Mesodermal cell (in vitro differentiated cells): ENCODE results near the gene AGAP1.

ENCODE experiments used
- H3K27ac ChIP-seq: 2 replicates; pipeline ENCODE4 v1.7.0; 2013; ENCODE audit warnings: mild to moderate bottlenecking, low read depth, low read length, moderate library complexity; ENCODE audit not compliant: severe bottlenecking
- H3K36me3 ChIP-seq: 2 replicates; pipeline ENCODE4 v1.7.1; 2013; ENCODE audit warnings: mild to moderate bottlenecking, low read length, moderate library complexity; ENCODE audit not compliant: control insufficient read depth, insufficient read depth
- H3K4me1 ChIP-seq: one replicate; pipeline ENCODE4 v1.7.1; 2013; ENCODE audit warnings: mild to moderate bottlenecking, low read length; ENCODE audit not compliant: insufficient read depth, control insufficient read depth, poor library complexity, severe bottlenecking
- H3K4me3 ChIP-seq: 2 replicates; pipeline ENCODE4 v1.7.0; 2013; ENCODE audit warnings: low read length, control low read depth, mild to moderate bottlenecking; ENCODE audit not compliant: insufficient read depth, poor library complexity, severe bottlenecking; ENCODE audit errors: extremely low read depth
- H3K9me3 ChIP-seq: 2 replicates; pipeline ENCODE4 v1.7.1; 2013; ENCODE audit warnings: mild to moderate bottlenecking, low read length, moderate library complexity; ENCODE audit not compliant: control insufficient read depth
- WGBS, 2 experiments: methylation state at CpG; one replicate each; pipeline ENCODE4 v1.1.5; 2013; ENCODE audit warnings: missing lambda C conversion rate in 2 of 2; ENCODE audit not compliant: insufficient coverage in 2 of 2; 5-methylcytosine and 5-hydroxymethylcytosine counted together

AGAP1 gene

GRCh38 chr2:235500110-235500760, 6.4 kb downstream of the AGAP1 start:
- Histone ChIP-seq H3K4me1 (peaks cover 83% of the 10 kb centered on the region), H3K4me3 (no peak overlapping the region), H3K36me3 (peaks cover 13% of the 10 kb centered on the region), H3K9me3 (no peaks in the 10 kb centered on the region), H3K27ac (peak overlapping the region; percentile 71)
- WGBS, 2 experiments: 89 to 90% methylated on average over 13 of the region's 13 CpGs

- Histone ChIP-seq H3K4me3 (peak overlapping the region; percentile 17), H3K9me3 (no peaks in the 10 kb centered on the region), H3K27ac (peak overlapping the region; percentile 71), H3K4me1 (peaks cover 82% of the 10 kb centered on the region), H3K36me3 (peaks cover 13% of the 10 kb centered on the region)
- 50 to 79% methylated on average over 9 to 11 of the region's 18 CpGs for WGBS, 2 experiments
Measured at GRCh38 chr2:235500761-235501672, 7.2 kb downstream of the AGAP1 start.

- WGBS, 2 experiments: no CpG with 5 or more reads among the region's 7 CpGs
- H3K9me3 ChIP-seq: no peaks in the 10 kb centered on the region
- peaks cover 13% of the 10 kb centered on the region for H3K36me3 ChIP-seq
- peaks cover 80% of the 10 kb centered on the region for H3K4me1 ChIP-seq
- H3K4me3 ChIP-seq: peak overlapping the region; percentile 17
- peak overlapping the region; percentile 71 for H3K27ac ChIP-seq
Measured at GRCh38 chr2:235501673-235502031, 7.8 kb downstream of the AGAP1 start.

DNA sequence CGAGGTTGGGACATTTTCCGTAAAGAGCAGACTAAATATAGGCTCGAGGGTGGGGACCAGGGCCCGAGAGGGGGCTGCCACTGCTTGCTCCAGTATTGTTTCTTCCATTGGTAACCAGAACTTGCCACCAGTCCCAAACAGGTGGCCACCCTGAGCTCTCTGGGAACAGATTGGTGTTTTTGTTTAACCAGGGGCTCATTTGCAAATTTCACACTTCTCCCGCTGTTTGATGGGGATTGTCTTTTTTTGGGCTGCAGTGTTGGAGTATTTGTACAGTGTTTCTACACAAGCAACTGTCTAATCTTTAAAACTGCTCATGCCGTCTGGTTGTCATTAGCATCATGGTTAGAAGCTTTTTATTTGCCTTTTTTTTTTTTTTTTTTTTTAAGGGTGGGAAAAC, 8.5 kb downstream of the AGAP1 start:
- 29 to 59% methylated on average over 4 to 5 of the region's 6 CpGs for WGBS, 2 experiments
- H3K36me3 ChIP-seq: peaks cover 10% of the 10 kb centered on the region
- H3K4me1 ChIP-seq: peaks cover 80% of the 10 kb centered on the region
- no peaks in the 10 kb centered on the region for H3K9me3 ChIP-seq
- H3K4me3 ChIP-seq: peak overlapping the region; percentile 17
- peak overlapping the region; percentile 71 for H3K27ac ChIP-seq

- H3K4me3 ChIP-seq: no peak overlapping the region
- peaks cover 6% of the 10 kb centered on the region for H3K36me3 ChIP-seq
- H3K27ac ChIP-seq: peak overlapping the region; percentile 32
- no peaks in the 10 kb centered on the region for H3K9me3 ChIP-seq
- WGBS, 2 experiments: 71 to 73% methylated on average over 8 to 11 of the region's 12 CpGs
- peaks cover 69% of the 10 kb centered on the region for H3K4me1 ChIP-seq
Measured at GRCh38 chr2:235504441-235505180, 10.8 kb downstream of the AGAP1 start.

GRCh38 chr2:235505181-235505741, 11.4 kb downstream of the AGAP1 start:
- no peaks in the 10 kb centered on the region for H3K9me3 ChIP-seq
- H3K27ac ChIP-seq: peak overlapping the region; percentile 32
- peaks cover 63% of the 10 kb centered on the region for H3K4me1 ChIP-seq
- no peak overlapping the region for H3K4me3 ChIP-seq
- H3K36me3 ChIP-seq: peaks cover 6% of the 10 kb centered on the region
- 66 to 73% methylated on average over 4 to 5 of the region's 7 CpGs for WGBS, 2 experiments

GRCh38 chr2:235506291-235506996, 12.6 kb downstream of the AGAP1 start:
- Histone ChIP-seq H3K36me3 (peaks cover 6% of the 10 kb centered on the region), H3K9me3 (no peaks in the 10 kb centered on the region), H3K4me3 (no peak overlapping the region), H3K4me1 (peaks cover 58% of the 10 kb centered on the region), H3K27ac (no peak overlapping the region)
- WGBS, 2 experiments: 86 to 88% methylated on average over 10 to 12 of the region's 14 CpGs

DNA sequence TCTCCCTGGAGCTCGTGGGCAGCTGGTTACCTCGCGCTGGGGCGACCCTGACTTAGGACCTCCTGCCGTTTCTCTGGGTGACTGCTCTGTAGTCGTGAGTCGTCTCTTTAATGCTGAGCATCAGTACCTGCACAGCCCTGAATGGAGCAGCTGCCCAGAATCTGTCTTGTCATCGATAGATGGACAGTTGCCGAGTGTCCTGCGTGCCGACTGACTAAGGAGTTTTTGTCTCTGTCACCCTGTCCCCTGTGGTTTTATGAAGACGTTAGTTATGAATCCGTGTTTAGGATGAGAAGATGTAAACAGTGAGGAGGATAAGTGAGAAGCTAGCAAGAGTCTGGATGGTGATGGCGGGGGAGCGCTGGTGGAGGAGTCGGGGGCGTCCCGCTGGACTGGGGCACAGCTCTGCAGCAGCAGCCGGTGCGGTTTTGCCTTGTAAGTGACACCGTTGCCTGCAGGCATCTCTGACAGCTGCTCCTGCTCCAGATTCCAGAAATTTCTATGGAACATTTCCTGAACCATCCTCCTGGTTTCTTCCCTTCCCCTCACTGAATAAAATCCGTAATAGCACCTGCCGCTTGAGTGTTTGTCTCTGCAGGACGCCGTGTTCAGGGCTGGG, 13.3 kb downstream of the AGAP1 start:
- H3K27ac ChIP-seq: no peak overlapping the region
- H3K36me3 ChIP-seq: peaks cover 6% of the 10 kb centered on the region
- no peaks in the 10 kb centered on the region for H3K9me3 ChIP-seq
- no peak overlapping the region for H3K4me3 ChIP-seq
- 85 to 87% methylated on average over 23 to 25 of the region's 25 CpGs for WGBS, 2 experiments
- H3K4me1 ChIP-seq: peaks cover 55% of the 10 kb centered on the region

DNA sequence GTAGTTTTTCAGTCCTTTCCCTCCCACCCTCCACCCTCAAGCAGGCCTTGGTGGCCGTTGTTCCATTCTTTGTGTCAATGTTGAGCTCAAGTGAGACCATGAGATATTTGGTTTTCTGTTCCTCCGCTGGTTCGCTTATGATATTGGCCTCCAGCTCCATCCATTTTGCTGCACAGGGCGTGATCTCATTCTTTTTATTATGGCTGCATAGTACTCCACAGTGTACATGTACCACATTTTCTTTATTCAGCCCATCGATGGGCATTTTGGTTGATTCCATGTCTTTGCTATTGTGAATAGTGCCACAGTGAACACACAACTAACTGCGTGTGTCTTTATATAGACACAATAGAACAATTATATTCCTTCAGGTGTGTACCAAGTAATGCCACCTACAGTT, 14.1 kb downstream of the AGAP1 start:
- Histone ChIP-seq H3K36me3 (peaks cover 6% of the 10 kb centered on the region), H3K9me3 (no peaks in the 10 kb centered on the region), H3K4me1 (peaks cover 47% of the 10 kb centered on the region), H3K27ac (no peak overlapping the region), H3K4me3 (no peak overlapping the region)
- WGBS, 2 experiments: 87 to 91% methylated on average over 4 of the region's 6 CpGs
